HepG2 (cell line): Measurements from ENCODE around the gene NLRP12. TPM values are rescaled to one million over a fixed set of nuclear protein-coding genes. Genes with fewer than 3 reads are reported as not detected.

Experiments
- ATF2 ChIP-seq: sonication (generic); formaldehyde crosslinking; IDR thresholded peaks from 2 replicates; pipeline ENCODE4 v1.4.0; 2020; ENCODE audit warnings: missing genetic modification reagents
- ETV6 ChIP-seq: sonication (generic); formaldehyde crosslinking; conservative IDR thresholded peaks from 2 replicates; pipeline ENCODE4 v1.4.0; 2020; ENCODE audit warnings: missing genetic modification reagents
- HOXA3 ChIP-seq: sonication (generic); formaldehyde crosslinking; IDR thresholded peaks from 2 replicates; pipeline ENCODE4 v1.5.0; 2020; ENCODE audit warnings: missing genetic modification reagents
- KDM5B ChIP-seq: sonication (generic); formaldehyde crosslinking; IDR thresholded peaks from 2 replicates; pipeline ENCODE4 v1.4.0; 2020; ENCODE audit warnings: missing genetic modification reagents, mild to moderate bottlenecking, borderline replicate concordance
- PHF20 ChIP-seq: sonication (generic); formaldehyde crosslinking; IDR thresholded peaks from 2 replicates; pipeline ENCODE4 v1.5.0; 2020; ENCODE audit warnings: mild to moderate bottlenecking, missing genetic modification reagents
- POLR2AphosphoS2 ChIP-seq: IDR thresholded peaks from 2 replicates; pipeline ENCODE4 v1.6.1; 2011; ENCODE audit warnings: low read depth, low read length, improper control_type of control experiment
- SNAPC5 ChIP-seq: sonication (generic); formaldehyde crosslinking; IDR thresholded peaks from 2 replicates; pipeline ENCODE4 v1.8.1; 2023; ENCODE audit warnings: mild to moderate bottlenecking, missing genetic modification reagents, borderline replicate concordance
- TFDP1 ChIP-seq: IDR thresholded peaks from 2 replicates; pipeline ENCODE4 v1.6.1; 2016; ENCODE audit warnings: missing compliant biosample characterization, missing genetic modification reagents, borderline replicate concordance
- ZFAT ChIP-seq: sonication (generic); formaldehyde crosslinking; conservative IDR thresholded peaks from 2 replicates; pipeline ENCODE4 v1.8.1; 2023; ENCODE audit warnings: missing genetic modification reagents, inconsistent platforms
- ZFP91 ChIP-seq: sonication (generic); formaldehyde crosslinking; IDR thresholded peaks from 2 replicates; pipeline ENCODE4 v1.9.0; 2022; ENCODE audit warnings: missing genetic modification reagents, mild to moderate bottlenecking, borderline replicate concordance
- ZNF30 ChIP-seq: sonication (generic); formaldehyde crosslinking; IDR thresholded peaks from 2 replicates; pipeline ENCODE4 v1.5.0; 2020; ENCODE audit warnings: mild to moderate bottlenecking, missing genetic modification reagents
- ZNF451 ChIP-seq: sonication (generic); formaldehyde crosslinking; IDR thresholded peaks from 2 replicates; pipeline ENCODE4 v1.5.0; 2020; ENCODE audit warnings: mild to moderate bottlenecking, missing genetic modification reagents
- ZNF501 ChIP-seq: sonication (generic); formaldehyde crosslinking; IDR thresholded peaks from 2 replicates; pipeline ENCODE4 v1.5.1; 2020; ENCODE audit warnings: mild to moderate bottlenecking, moderate library complexity, missing genetic modification reagents
- ZNF552 ChIP-seq: sonication (generic); formaldehyde crosslinking; IDR thresholded peaks from 2 replicates; pipeline ENCODE4 v1.9.0; 2022; ENCODE audit warnings: missing genetic modification reagents, mild to moderate bottlenecking, borderline replicate concordance
- ZNF563 ChIP-seq: sonication (generic); formaldehyde crosslinking; IDR thresholded peaks from 2 replicates; pipeline ENCODE4 v1.8.0; 2022; ENCODE audit warnings: mild to moderate bottlenecking, moderate library complexity, missing genetic modification reagents
- ZNF605 ChIP-seq: sonication (generic); formaldehyde crosslinking; IDR thresholded peaks from 2 replicates; pipeline ENCODE4 v1.8.0; 2022; ENCODE audit warnings: mild to moderate bottlenecking, missing genetic modification reagents
- ZNF746 ChIP-seq: sonication (generic); formaldehyde crosslinking; IDR thresholded peaks from 2 replicates; pipeline ENCODE4 v1.8.0; 2022; ENCODE audit warnings: mild to moderate bottlenecking, missing genetic modification reagents
- ZNF773 ChIP-seq: sonication (generic); formaldehyde crosslinking; IDR thresholded peaks from 2 replicates; pipeline ENCODE4 v1.4.0; 2020; ENCODE audit warnings: missing genetic modification reagents, borderline replicate concordance
- ZNF777 ChIP-seq: sonication (generic); formaldehyde crosslinking; IDR thresholded peaks from 2 replicates; pipeline ENCODE4 v1.4.0; 2020; ENCODE audit warnings: missing genetic modification reagents
- polyA plus RNA-seq, 8 experiments: library from polyadenylated mRNA; depleted of rRNA in 3 of 8; stranded (reverse) in 7 of 8; unstranded in 1 of 8; fragments of >200 nt; fragmentation: Illumina TruSeq in 4 of 8; extraction: Trizol in 4 of 8; gene quantifications; 2 replicates each; pipeline versions ENCODE4 v1.2.1 to v1.2.3, GENCODE V29; 2011 to 2016; ENCODE audit warnings: low read depth in 4 of 8, missing spikeins in 1 of 8, mixed read lengths in 1 of 8; ENCODE audit not compliant: insufficient read depth in 1 of 8
- total RNA-seq, 5 experiments: library from RNA; depleted of rRNA; stranded (reverse); fragments of >200 nt; fragmentation: Illumina TruSeq; extraction: Trizol; gene quantifications; 2 replicates each; pipeline ENCODE4 v1.2.3, GENCODE V29; 2016; ENCODE audit warnings: low read depth in 1 of 5

Gene NLRP12
- total and polyA plus RNA-seq, 2 of the 13 experiments (the other 11 are each of a cell fraction or from before 2014, with no cell fraction given), result 0.15 to 0.20 TPM

- peak; percentile 76; the same call in 1 of the 2 replicates for TF ChIP-seq ZFP91 (CRISPR knock-in tag)
- peak; percentile 26; the same call in 1 of the 2 replicates for TF ChIP-seq HOXA3 (CRISPR knock-in tag)
- 0 out of 2 replicates have a peak, but pooled peaks have one; percentile 22 for TF ChIP-seq ATF2 (CRISPR knock-in tag)
- TF ChIP-seq ZFAT (CRISPR knock-in tag), result no peak
- TF ChIP-seq ZNF777 (CRISPR knock-in tag), result peak; percentile 44; the same call in 1 of the 2 replicates
- TF ChIP-seq ETV6, result 0 out of 2 replicates have a peak, but pooled peaks have one; percentile 9
- TF ChIP-seq PHF20, result no peak
- TF ChIP-seq ZNF746 (CRISPR knock-in tag), result peak; percentile 82; the same call in 1 of the 2 replicates
- peak; percentile 67; the same call in 1 of the 2 replicates for TF ChIP-seq ZNF501
- TF ChIP-seq POLR2AphosphoS2, result peak; percentile 52; the same call in 1 of the 2 replicates
- TF ChIP-seq ZNF773, result 0 out of 2 replicates have a peak, but pooled peaks have one; percentile 17
- no peak for TF ChIP-seq ZNF552 (CRISPR knock-in tag)
- 0 out of 2 replicates have a peak, but pooled peaks have one; percentile 43 for TF ChIP-seq ZNF30
- TF ChIP-seq TFDP1 (CRISPR knock-in tag), result peak; percentile 44; the same call in 1 of the 2 replicates
- 0 out of 2 replicates have a peak, but pooled peaks have one; percentile 67 for TF ChIP-seq SNAPC5 (CRISPR knock-in tag)
- no peak for TF ChIP-seq ZNF605
- TF ChIP-seq ZNF451 (CRISPR knock-in tag), result 0 out of 2 replicates have a peak, but pooled peaks have one; percentile 57
- TF ChIP-seq ZNF563, result peak; percentile 62; the same call in 1 of the 2 replicates
- TF ChIP-seq KDM5B (CRISPR knock-in tag), result peak; percentile 60; the same call in 1 of the 2 replicates
Observed at GRCh38 chr19:53868892-53869804, 45.0 kb upstream of the NLRP12 start (continued).
